ENCODE measurements around the gene DHX35. TPM values are rescaled to one million over a fixed set of nuclear protein-coding genes. Genes with fewer than 3 reads are reported as not detected.

DHX35 gene
- total and polyA plus RNA-seq, 8 donors, result 4.7 to 33.8 (median 8.8) TPM

- WGBS, 5 donors, result 86 to 92% (median 90%) methylated on average over 5 of the region's 5 CpGs
- Histone ChIP-seq H3K4me3 (no peak overlapping the region), H3K27me3 (no peaks in the 10 kb centered on the region), H3K27ac (no peak overlapping the region), H3K36me3 (peaks cover 0 to 29% (median 2%) of the 10 kb centered on the region in 4 donors), H3K4me1 (peaks cover 0 to 9% (median 0%) of the 10 kb centered on the region in 4 donors), H3K9me3 (no peaks in the 10 kb centered on the region)
- DNase-seq, result no peak
- TF ChIP-seq POLR2A (IDR thresholded peaks at IDR 0.05), result no peak
- TF ChIP-seq CTCF (IDR thresholded peaks at IDR 0.05), result no peak
- TF ChIP-seq POLR2AphosphoS5 (IDR thresholded peaks at IDR 0.05), result no peak
- TF ChIP-seq EP300 (IDR thresholded peaks at IDR 0.05), result no peak
- intact Hi-C loops (cut with DNase I; ENCODE audit: low total_unique reads), result no loop called here
Observed at GRCh38 chr20:38941726-38942389, 20.3 kb upstream of the DHX35 start.

- Histone ChIP-seq H3K27me3 (no peaks in the 10 kb centered on the region), H3K4me1 (no peaks in the 10 kb centered on the region), H3K27ac (no peak overlapping the region), H3K9me3 (no peaks in the 10 kb centered on the region), H3K4me3 (no peak overlapping the region), H3K36me3 (peaks cover 0 to 43% (median 6%) of the 10 kb centered on the region in 4 donors)
- no peak for TF ChIP-seq POLR2AphosphoS5 (IDR thresholded peaks at IDR 0.05)
- TF ChIP-seq EP300 (IDR thresholded peaks at IDR 0.05), result no peak
- no peak for TF ChIP-seq CTCF (IDR thresholded peaks at IDR 0.05)
- TF ChIP-seq POLR2A (IDR thresholded peaks at IDR 0.05), result no peak
- intact Hi-C loops (cut with DNase I; ENCODE audit: low total_unique reads), result no loop called here
- 72 to 96% (median 87%) methylated on average over 3 of the region's 3 CpGs for WGBS, 5 donors
- no peak for DNase-seq
Observed at GRCh38 chr20:38945012-38945411, 17.1 kb upstream of the DHX35 start.

GRCh38 chr20:38946836-38947235 is 15.3 kb upstream of the DHX35 start:
- no peaks in the 10 kb centered on the region for H3K4me1 ChIP-seq
- H3K27ac ChIP-seq, result no peak overlapping the region
- intact Hi-C loops (cut with DNase I; ENCODE audit: low total_unique reads), result no loop called here
- no peak overlapping the region for H3K4me3 ChIP-seq
- 83 to 95% (median 91%) methylated on average over 3 of the region's 3 CpGs for WGBS, 5 donors
- no peaks in the 10 kb centered on the region for H3K27me3 ChIP-seq
- H3K9me3 ChIP-seq, result no peaks in the 10 kb centered on the region
- TF ChIP-seq EP300 (IDR thresholded peaks at IDR 0.05) (no peak), POLR2A (IDR thresholded peaks at IDR 0.05) (no peak), CTCF (IDR thresholded peaks at IDR 0.05) (no peak), POLR2AphosphoS5 (IDR thresholded peaks at IDR 0.05) (no peak)
- DNase-seq, result no peak
- peaks cover 0 to 60% (median 9%) of the 10 kb centered on the region in 4 donors for H3K36me3 ChIP-seq

- Histone ChIP-seq H3K4me1 (no peaks in the 10 kb centered on the region), H3K36me3 (peaks cover 0 to 70% (median 13%) of the 10 kb centered on the region in 4 donors), H3K27ac (no peak overlapping the region), H3K9me3 (no peaks in the 10 kb centered on the region), H3K4me3 (no peak overlapping the region), H3K27me3 (no peaks in the 10 kb centered on the region)
- no peak for TF ChIP-seq EP300 (IDR thresholded peaks at IDR 0.05)
- WGBS, 5 donors, result 75 to 86% (median 83%) methylated on average over 7 of the region's 7 CpGs
- intact Hi-C loops (cut with DNase I; ENCODE audit: low total_unique reads), result no loop called here
- no peak for DNase-seq
Observed at GRCh38 chr20:38947931-38948362, 14.2 kb upstream of the DHX35 start.

- 69 to 100% (median 77%) methylated on average over 2 of the region's 2 CpGs for WGBS, 5 donors
- DNase-seq, result no peak
Observed at GRCh38 chr20:38950254-38950653, 11.9 kb upstream of the DHX35 start.

More at GRCh38 chr20:38950254-38950653, 11.9 kb upstream of the DHX35 start:
- no peaks in the 10 kb centered on the region for H3K27me3 ChIP-seq
- intact Hi-C loops (cut with DNase I; ENCODE audit: low total_unique reads), result no loop called here
- H3K36me3 ChIP-seq, result peaks cover 0 to 63% (median 11%) of the 10 kb centered on the region in 4 donors
- TF ChIP-seq CTCF (IDR thresholded peaks at IDR 0.05), result no peak
- TF ChIP-seq POLR2A (IDR thresholded peaks at IDR 0.05), result no peak
- TF ChIP-seq EP300 (IDR thresholded peaks at IDR 0.05), result no peak
- no peak for TF ChIP-seq POLR2AphosphoS5 (IDR thresholded peaks at IDR 0.05)
- H3K4me1 ChIP-seq, result no peaks in the 10 kb centered on the region
- no peak overlapping the region for H3K27ac ChIP-seq
- no peak overlapping the region for H3K4me3 ChIP-seq
- no peaks in the 10 kb centered on the region for H3K9me3 ChIP-seq

All from stomach (tissue), 9 donors.